ENCODE data around the gene THAP4. TPM values are rescaled to one million over a fixed set of nuclear protein-coding genes. Genes with fewer than 3 reads are reported as not detected.

Gene THAP4
- polyA plus RNA-seq, 4 donors, result 35.4 to 101 (median 71.5) TPM

DNA sequence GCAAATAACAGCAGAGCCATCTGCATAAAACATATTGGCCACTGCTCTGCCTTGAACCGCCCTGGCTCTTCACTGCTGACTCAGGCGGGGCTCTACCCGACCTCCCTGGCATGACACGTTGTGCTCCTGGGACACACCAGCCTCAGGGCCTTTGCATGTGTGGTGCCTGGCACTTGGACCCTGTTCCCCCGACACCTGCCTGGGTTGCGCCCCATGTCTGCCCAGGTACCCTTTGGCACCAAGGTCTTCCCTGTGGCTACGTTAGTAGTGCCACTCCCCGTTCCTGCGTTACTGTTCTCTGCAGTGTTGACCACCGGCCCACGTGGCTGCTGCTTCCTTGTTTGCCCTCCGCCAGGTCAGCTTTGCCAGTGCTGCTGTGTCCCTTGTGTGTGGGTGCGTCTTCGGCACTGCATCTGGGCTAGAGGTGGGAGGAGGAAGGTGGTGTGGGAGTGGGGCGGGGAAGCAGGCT lies 20.9 kb upstream of the THAP4 start:
- WGBS, 3 donors, result 89 to 93% (median 92%) methylated on average over 14 to 15 of the region's 15 CpGs
- Histone ChIP-seq H3K36me3 (ENCODE audit: control insufficient read depth in 3 of 3, insufficient read depth in 2 of 3, low read depth in 1 of 3, low read length in 3 of 3) (peaks cover 17 to 90% (median 18%) of the 10 kb centered on the region in 3 donors), H3K27ac (ENCODE audit: low read depth in 1 of 3, low read length in 2 of 3) (no peak overlapping the region), H3K27me3 (ENCODE audit: control insufficient read depth in 3 of 3, insufficient read depth in 3 of 3, low read length in 3 of 3) (no peaks in the 10 kb centered on the region), H3K4me3 (ENCODE audit: low read depth in 1 of 3, low read length in 3 of 3) (no peak overlapping the region), H3K4me1 (ENCODE audit: control insufficient read depth in 3 of 3, insufficient read depth in 2 of 3, low read depth in 1 of 3, low read length in 2 of 3) (no peaks in the 10 kb centered on the region), H3K9me3 (ENCODE audit: control insufficient read depth in 2 of 2, insufficient read depth in 1 of 2, low read depth in 1 of 2, low read length in 1 of 2) (no peaks in the 10 kb centered on the region)
- DNase-seq (no peak), FAIRE-seq (no peak)

- Histone ChIP-seq H3K9me3 (ENCODE audit: control insufficient read depth in 2 of 2, insufficient read depth in 1 of 2, low read depth in 1 of 2, low read length in 1 of 2) (no peaks in the 10 kb centered on the region), H3K36me3 (ENCODE audit: control insufficient read depth in 3 of 3, insufficient read depth in 2 of 3, low read depth in 1 of 3, low read length in 3 of 3) (peaks cover 16 to 93% (median 23%) of the 10 kb centered on the region in 3 donors), H3K4me3 (ENCODE audit: low read depth in 1 of 3, low read length in 3 of 3) (no peak overlapping the region), H3K27me3 (ENCODE audit: control insufficient read depth in 3 of 3, insufficient read depth in 3 of 3, low read length in 3 of 3) (no peaks in the 10 kb centered on the region), H3K27ac (ENCODE audit: low read depth in 1 of 3, low read length in 2 of 3) (no peak overlapping the region), H3K4me1 (ENCODE audit: control insufficient read depth in 3 of 3, insufficient read depth in 2 of 3, low read depth in 1 of 3, low read length in 2 of 3) (no peaks in the 10 kb centered on the region)
- WGBS, 3 donors, result 96 to 97% (median 97%) methylated on average over 13 of the region's 13 CpGs
- FAIRE-seq (no peak), DNase-seq (no peak)
These were observed 19.3 kb upstream of the THAP4 start for GRCh38 chr2:241656190-241656741.

DNA sequence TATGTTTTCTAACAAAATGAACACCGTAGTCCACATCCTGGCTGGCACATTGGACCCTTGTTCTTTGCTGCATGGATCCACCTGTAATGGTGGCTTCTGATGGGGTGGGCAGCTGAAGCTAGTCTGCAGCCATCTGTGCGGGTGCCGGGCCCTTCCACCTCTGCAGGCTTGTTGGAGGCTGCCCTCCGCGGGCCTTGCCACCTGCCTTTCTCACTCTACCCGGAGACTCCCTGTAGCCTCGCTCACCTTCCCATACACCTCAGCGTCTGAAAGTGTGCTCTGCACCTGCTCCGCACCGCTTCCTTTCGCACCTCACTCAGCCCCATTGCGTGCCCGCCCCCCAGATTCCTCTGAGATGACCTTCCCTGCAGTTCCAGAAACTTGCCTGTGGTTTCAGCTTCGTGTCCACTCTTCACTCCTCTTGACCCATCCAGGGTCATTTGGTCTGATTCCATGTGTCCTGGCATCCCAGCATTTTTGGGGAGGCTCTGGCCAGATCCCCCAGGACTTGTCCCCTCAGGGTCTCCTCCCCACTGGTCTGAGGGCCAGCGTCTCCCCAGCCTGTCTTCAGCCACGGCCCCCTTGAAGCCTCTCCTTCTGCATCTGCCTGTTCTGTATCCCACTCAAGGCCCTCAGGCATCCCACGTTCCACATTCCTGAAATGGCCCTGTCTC lies 18.7 kb upstream of the THAP4 start:
- Histone ChIP-seq H3K36me3 (ENCODE audit: control insufficient read depth in 3 of 3, insufficient read depth in 2 of 3, low read depth in 1 of 3, low read length in 3 of 3) (peaks cover 14 to 88% (median 21%) of the 10 kb centered on the region in 3 donors), H3K27me3 (ENCODE audit: control insufficient read depth in 3 of 3, insufficient read depth in 3 of 3, low read length in 3 of 3) (no peaks in the 10 kb centered on the region), H3K9me3 (ENCODE audit: control insufficient read depth in 2 of 2, insufficient read depth in 1 of 2, low read depth in 1 of 2, low read length in 1 of 2) (no peaks in the 10 kb centered on the region), H3K4me1 (ENCODE audit: control insufficient read depth in 3 of 3, insufficient read depth in 2 of 3, low read depth in 1 of 3, low read length in 2 of 3) (no peaks in the 10 kb centered on the region), H3K4me3 (ENCODE audit: low read depth in 1 of 3, low read length in 3 of 3) (no peak overlapping the region), H3K27ac (ENCODE audit: low read depth in 1 of 3, low read length in 2 of 3) (no peak overlapping the region)
- DNase-seq, result no peak
- FAIRE-seq, result no peak
- WGBS, 3 donors, result 95 to 96% (median 95%) methylated on average over 17 of the region's 17 CpGs

GRCh38 chr2:241654551-241654950 lies 17.6 kb upstream of the THAP4 start:
- no peak for FAIRE-seq
- Histone ChIP-seq H3K36me3 (ENCODE audit: control insufficient read depth in 3 of 3, insufficient read depth in 2 of 3, low read depth in 1 of 3, low read length in 3 of 3) (peaks cover 14 to 81% (median 20%) of the 10 kb centered on the region in 3 donors), H3K27me3 (ENCODE audit: control insufficient read depth in 3 of 3, insufficient read depth in 3 of 3, low read length in 3 of 3) (no peaks in the 10 kb centered on the region), H3K4me1 (ENCODE audit: control insufficient read depth in 3 of 3, insufficient read depth in 2 of 3, low read depth in 1 of 3, low read length in 2 of 3) (no peaks in the 10 kb centered on the region), H3K27ac (ENCODE audit: low read depth in 1 of 3, low read length in 2 of 3) (no peak overlapping the region), H3K4me3 (ENCODE audit: low read depth in 1 of 3, low read length in 3 of 3) (no peak overlapping the region), H3K9me3 (ENCODE audit: control insufficient read depth in 2 of 2, insufficient read depth in 1 of 2, low read depth in 1 of 2, low read length in 1 of 2) (no peaks in the 10 kb centered on the region)
- 90 to 94% (median 92%) methylated on average over 12 of the region's 12 CpGs for WGBS, 3 donors
- DNase-seq, result no peak

DNA sequence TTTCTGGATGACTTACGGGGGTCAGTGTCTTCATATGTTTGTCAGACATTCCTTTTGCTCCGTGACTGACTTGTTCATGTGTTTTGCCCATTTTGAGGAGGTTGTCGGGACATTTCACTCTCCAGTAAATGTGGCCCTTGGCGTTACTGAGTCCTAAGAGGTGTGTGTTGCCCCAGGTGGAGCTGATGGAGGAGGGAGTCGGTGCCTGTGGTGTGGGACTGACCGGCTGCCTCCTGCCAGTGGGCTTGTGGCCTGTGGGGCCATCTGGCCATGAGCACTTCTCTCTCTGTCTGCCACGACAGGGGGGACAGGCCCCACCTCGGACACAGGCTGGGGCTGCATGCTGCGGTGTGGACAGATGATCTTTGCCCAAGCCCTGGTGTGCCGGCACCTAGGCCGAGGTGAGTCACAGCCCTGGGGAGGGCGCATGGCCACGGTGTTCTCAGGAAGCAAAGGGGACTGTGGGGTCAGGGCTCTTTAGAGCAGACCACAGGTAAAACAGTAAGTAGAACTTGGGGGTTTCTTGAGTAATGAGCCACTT lies 16.3 kb upstream of the THAP4 start:
- no peak for FAIRE-seq
- H3K36me3 ChIP-seq (ENCODE audit: control insufficient read depth in 3 of 3, insufficient read depth in 2 of 3, low read depth in 1 of 3, low read length in 3 of 3), result peaks cover 14 to 71% (median 20%) of the 10 kb centered on the region in 3 donors
- WGBS, 3 donors, result 94 to 96% (median 95%) methylated on average over 13 of the region's 13 CpGs

GRCh38 chr2:241652722-241653121 lies 15.8 kb upstream of the THAP4 start:
- Histone ChIP-seq H3K4me3 (ENCODE audit: low read depth in 1 of 3, low read length in 3 of 3) (no peak overlapping the region), H3K27ac (ENCODE audit: low read depth in 1 of 3, low read length in 2 of 3) (no peak overlapping the region), H3K36me3 (ENCODE audit: control insufficient read depth in 3 of 3, insufficient read depth in 2 of 3, low read depth in 1 of 3, low read length in 3 of 3) (peaks cover 14 to 66% (median 20%) of the 10 kb centered on the region in 3 donors), H3K9me3 (ENCODE audit: control insufficient read depth in 2 of 2, insufficient read depth in 1 of 2, low read depth in 1 of 2, low read length in 1 of 2) (no peaks in the 10 kb centered on the region), H3K27me3 (ENCODE audit: control insufficient read depth in 3 of 3, insufficient read depth in 3 of 3, low read length in 3 of 3) (no peaks in the 10 kb centered on the region), H3K4me1 (ENCODE audit: control insufficient read depth in 3 of 3, insufficient read depth in 2 of 3, low read depth in 1 of 3, low read length in 2 of 3) (peaks cover 0 to 2% (median 0%) of the 10 kb centered on the region in 3 donors)
- FAIRE-seq (no peak), DNase-seq (no peak)
- WGBS, 3 donors, result 94 to 98% (median 97%) methylated on average over 9 of the region's 9 CpGs

More for the DNA sequence above, 16.3 kb upstream of the THAP4 start:
- H3K27ac ChIP-seq (ENCODE audit: low read depth in 1 of 3, low read length in 2 of 3), result no peak overlapping the region
- H3K27me3 ChIP-seq (ENCODE audit: control insufficient read depth in 3 of 3, insufficient read depth in 3 of 3, low read length in 3 of 3), result no peaks in the 10 kb centered on the region
- H3K4me3 ChIP-seq (ENCODE audit: low read depth in 1 of 3, low read length in 3 of 3), result no peak overlapping the region
- DNase-seq, result no peak
- H3K4me1 ChIP-seq (ENCODE audit: control insufficient read depth in 3 of 3, insufficient read depth in 2 of 3, low read depth in 1 of 3, low read length in 2 of 3), result peaks cover 0 to 2% (median 0%) of the 10 kb centered on the region in 3 donors
- H3K9me3 ChIP-seq (ENCODE audit: control insufficient read depth in 2 of 2, insufficient read depth in 1 of 2, low read depth in 1 of 2, low read length in 1 of 2), result no peaks in the 10 kb centered on the region

DNA sequence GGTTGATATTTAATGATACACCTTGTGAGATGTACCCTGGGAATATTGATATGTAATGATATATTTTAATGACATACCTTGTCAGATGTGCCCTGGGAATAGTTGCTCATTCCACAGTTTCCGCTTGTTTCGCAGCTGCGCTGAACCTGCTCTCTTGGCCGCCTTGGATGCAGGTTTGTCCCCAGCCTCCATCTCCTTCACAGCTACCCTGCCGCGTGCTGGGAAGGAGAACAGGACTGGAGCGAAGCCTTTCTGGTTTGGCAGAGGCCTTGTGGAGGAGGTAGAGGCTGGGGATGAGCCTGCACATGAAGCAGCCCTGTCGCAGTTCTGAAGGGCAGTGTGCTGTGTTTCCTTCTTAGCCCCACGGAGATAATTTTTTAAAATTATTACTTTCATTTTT lies 15.2 kb upstream of the THAP4 start:
- FAIRE-seq, result no peak
- Histone ChIP-seq H3K27ac (ENCODE audit: low read depth in 1 of 3, low read length in 2 of 3) (no peak overlapping the region), H3K9me3 (ENCODE audit: control insufficient read depth in 2 of 2, insufficient read depth in 1 of 2, low read depth in 1 of 2, low read length in 1 of 2) (no peaks in the 10 kb centered on the region), H3K27me3 (ENCODE audit: control insufficient read depth in 3 of 3, insufficient read depth in 3 of 3, low read length in 3 of 3) (no peaks in the 10 kb centered on the region), H3K36me3 (ENCODE audit: control insufficient read depth in 3 of 3, insufficient read depth in 2 of 3, low read depth in 1 of 3, low read length in 3 of 3) (peaks cover 14 to 62% (median 20%) of the 10 kb centered on the region in 3 donors), H3K4me1 (ENCODE audit: control insufficient read depth in 3 of 3, insufficient read depth in 2 of 3, low read depth in 1 of 3, low read length in 2 of 3) (peaks cover 0 to 2% (median 0%) of the 10 kb centered on the region in 3 donors), H3K4me3 (ENCODE audit: low read depth in 1 of 3, low read length in 3 of 3) (no peak overlapping the region)
- no peak for DNase-seq
- 95 to 98% (median 97%) methylated on average over 9 of the region's 9 CpGs for WGBS, 3 donors

GRCh38 chr2:241649927-241650326 lies 13.0 kb upstream of the THAP4 start:
- 54 to 82% (median 69%) methylated on average over 6 of the region's 6 CpGs for WGBS, 3 donors
- DNase-seq (peak in 1 of 2 donors; percentile 18), FAIRE-seq (no peak)
- Histone ChIP-seq H3K4me1 (ENCODE audit: control insufficient read depth in 3 of 3, insufficient read depth in 2 of 3, low read depth in 1 of 3, low read length in 2 of 3) (peaks cover 0 to 2% (median 0%) of the 10 kb centered on the region in 3 donors), H3K4me3 (ENCODE audit: low read depth in 1 of 3, low read length in 3 of 3) (no peak overlapping the region), H3K27me3 (ENCODE audit: control insufficient read depth in 3 of 3, insufficient read depth in 3 of 3, low read length in 3 of 3) (no peaks in the 10 kb centered on the region), H3K9me3 (ENCODE audit: control insufficient read depth in 2 of 2, insufficient read depth in 1 of 2, low read depth in 1 of 2, low read length in 1 of 2) (no peaks in the 10 kb centered on the region), H3K27ac (ENCODE audit: low read depth in 1 of 3, low read length in 2 of 3) (no peak overlapping the region), H3K36me3 (ENCODE audit: control insufficient read depth in 3 of 3, insufficient read depth in 2 of 3, low read depth in 1 of 3, low read length in 3 of 3) (peaks cover 5 to 52% (median 15%) of the 10 kb centered on the region in 3 donors)
